ENCODE data around the gene MYO1D.

The MYO1D gene

GRCh38 chr17:32444301-32445073 is 432.4 kb downstream of the MYO1D start, which contains the start of gene PSMD11:
Gene PSMD11 (plus strand): TSS chr17:32444510. CDS start chr17:32444524, 14 bp downstream.
- peak; percentile 92 for DNase-seq

- no peak for DNase-seq
Observed at GRCh38 chr17:32443827-32444300, 433.1 kb downstream of the MYO1D start.

Measured in COR-L47 (cell line).